Measurements from ENCODE around the gene TMEM233. TPM values are rescaled to one million over a fixed set of nuclear protein-coding genes. Genes with fewer than 3 reads are reported as not detected.

Gene TMEM233
- total RNA-seq, 2 donors from 2014 or later, result not detected

DNA sequence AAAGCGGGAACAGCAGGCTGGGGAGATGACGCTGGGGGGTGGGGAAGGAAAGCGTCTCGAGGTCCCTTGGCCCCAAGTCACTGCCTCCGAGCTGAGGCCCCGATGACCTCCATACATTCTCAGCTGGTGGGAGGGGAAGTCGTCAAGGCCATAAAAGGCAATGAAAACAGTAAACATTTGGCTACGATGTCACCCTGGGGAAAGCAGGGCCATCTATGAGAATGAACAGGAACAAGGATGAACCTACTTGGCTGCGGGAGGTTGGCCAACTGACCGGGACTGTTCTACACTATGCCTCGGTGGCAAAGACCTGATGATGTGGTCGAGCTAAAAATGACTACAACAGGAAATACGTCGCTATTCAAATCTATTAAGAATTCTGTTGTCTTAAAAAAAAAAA lies 93.8 kb downstream of the TMEM233 start:
- no peak overlapping the region for H3K27ac Mint-ChIP-seq
- H3K4me3 Mint-ChIP-seq, result no peak overlapping the region
- H3K4me1 Mint-ChIP-seq, result no peaks in the 10 kb centered on the region
- no peaks in the 10 kb centered on the region for H3K27me3 Mint-ChIP-seq
- no peaks in the 10 kb centered on the region for H3K9me3 Mint-ChIP-seq
- ATAC-seq (replicated peaks), result no peak
- no peaks in the 10 kb centered on the region for H3K36me3 Mint-ChIP-seq (ENCODE audit: low read depth)

DNA sequence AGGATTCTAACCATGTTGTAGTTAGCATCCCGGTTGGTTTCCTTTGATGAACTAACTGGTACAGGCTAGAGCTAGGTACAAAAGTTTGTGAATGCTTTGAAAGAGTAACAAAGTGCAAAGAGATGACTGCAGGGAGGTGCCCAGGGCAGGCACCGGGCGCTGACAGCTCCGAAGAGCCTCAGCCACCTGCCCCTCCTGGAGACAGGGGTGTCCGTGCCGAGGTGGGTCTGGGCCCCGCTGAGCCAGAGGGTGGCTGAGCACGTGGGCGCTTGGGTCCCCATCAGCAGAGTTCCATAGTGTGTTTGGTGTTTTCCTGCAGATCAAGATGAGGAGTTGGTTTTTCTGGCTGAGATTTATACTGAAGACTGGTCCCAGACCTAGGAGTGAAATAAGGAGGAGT lies 94.3 kb downstream of the TMEM233 start:
- H3K27me3 Mint-ChIP-seq, result no peaks in the 10 kb centered on the region
- no peak overlapping the region for H3K27ac Mint-ChIP-seq
- no peaks in the 10 kb centered on the region for H3K9me3 Mint-ChIP-seq
- no peaks in the 10 kb centered on the region for H3K4me1 Mint-ChIP-seq
- no peak for ATAC-seq (replicated peaks)
- H3K4me3 Mint-ChIP-seq, result no peak overlapping the region
- no peaks in the 10 kb centered on the region for H3K36me3 Mint-ChIP-seq (ENCODE audit: low read depth)

DNA sequence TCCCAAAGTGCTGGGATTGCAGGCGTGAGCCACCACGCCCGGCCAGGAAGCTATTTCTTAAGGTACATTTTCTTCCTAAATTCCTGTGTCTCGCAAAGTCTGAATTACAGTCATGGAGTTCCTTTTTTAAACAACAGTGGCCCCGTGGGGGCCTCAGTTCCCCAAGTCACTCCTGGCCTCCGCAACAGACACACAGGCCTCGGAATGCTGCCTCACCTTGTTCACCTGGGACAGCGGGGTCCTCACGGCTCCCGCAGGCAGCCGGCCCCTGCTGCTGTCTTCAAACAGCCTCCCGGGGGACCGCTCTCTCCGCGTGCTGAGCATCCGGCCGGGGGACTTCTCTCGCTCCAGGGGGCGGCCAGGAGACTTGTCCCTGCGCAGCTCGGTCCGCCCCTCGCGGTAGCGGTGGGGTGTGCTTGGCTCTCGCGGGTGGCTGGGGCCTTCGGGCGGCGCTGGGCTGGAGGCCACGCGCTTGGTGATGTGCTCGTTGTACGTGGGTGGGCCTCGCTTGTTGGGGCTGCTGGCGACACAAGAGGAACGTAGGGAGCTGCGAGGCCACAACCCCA lies 96.4 kb downstream of the TMEM233 start:
- Mint-ChIP-seq H3K4me1 (no peaks in the 10 kb centered on the region), H3K9me3 (no peaks in the 10 kb centered on the region), H3K27ac (no peak overlapping the region), H3K36me3 (ENCODE audit: low read depth) (no peaks in the 10 kb centered on the region), H3K27me3 (no peaks in the 10 kb centered on the region), H3K4me3 (no peak overlapping the region)
- no peak for ATAC-seq (replicated peaks)

DNA sequence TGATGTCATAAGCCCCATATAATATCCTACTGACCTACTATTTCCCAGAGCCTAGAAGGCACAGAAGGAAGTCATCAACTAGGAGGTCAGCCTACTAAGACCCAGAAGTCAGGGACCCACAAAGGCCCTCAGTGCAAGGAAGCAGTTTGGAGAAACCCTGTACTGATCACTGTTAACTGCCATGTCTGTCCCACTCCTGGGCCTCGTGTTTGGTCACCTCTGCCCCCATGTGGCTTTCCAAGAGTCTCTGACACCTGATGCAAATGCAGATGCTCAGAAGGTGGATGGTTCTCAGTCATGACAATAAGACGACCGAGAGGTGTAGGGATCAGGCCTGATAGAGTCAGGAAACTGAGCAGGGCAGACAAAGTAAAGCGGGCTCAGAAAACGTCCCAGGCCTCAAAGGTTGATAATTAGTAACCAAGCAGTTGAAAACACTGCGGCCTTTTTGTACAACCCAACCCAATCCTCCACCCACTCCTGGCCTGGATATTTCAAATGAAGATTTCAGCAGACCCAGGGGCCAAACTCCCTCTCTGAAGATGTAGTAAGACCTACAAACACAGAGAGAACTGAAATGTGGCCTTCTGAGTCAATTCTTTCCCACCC lies 97.7 kb downstream of the TMEM233 start:
- Mint-ChIP-seq H3K9me3 (no peaks in the 10 kb centered on the region), H3K4me3 (no peak overlapping the region), H3K4me1 (no peaks in the 10 kb centered on the region)

DNA sequence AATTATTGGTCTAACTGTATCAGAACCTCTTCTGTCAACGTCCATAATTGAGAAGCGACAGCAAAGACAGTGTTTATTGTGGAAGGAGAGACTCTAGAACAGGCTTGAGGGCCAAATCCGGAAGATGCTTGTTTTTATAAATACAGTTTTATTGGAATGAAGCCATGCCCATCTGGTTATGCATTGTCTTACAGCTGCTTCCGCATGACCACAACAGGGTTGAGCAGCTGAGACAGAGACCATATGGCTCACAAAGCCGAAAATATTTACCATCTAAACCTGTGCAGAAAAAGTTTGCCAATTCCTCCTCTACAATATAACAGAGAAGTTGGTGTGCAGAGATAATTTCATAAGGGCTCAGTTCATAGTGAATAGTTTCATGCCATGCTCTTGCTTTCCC lies 98.8 kb downstream of the TMEM233 start:
- no peaks in the 10 kb centered on the region for H3K27me3 Mint-ChIP-seq
- H3K4me3 Mint-ChIP-seq, result no peak overlapping the region
- no peak for ATAC-seq (replicated peaks)
- no peaks in the 10 kb centered on the region for H3K4me1 Mint-ChIP-seq
- H3K36me3 Mint-ChIP-seq (ENCODE audit: low read depth), result no peaks in the 10 kb centered on the region
- no peaks in the 10 kb centered on the region for H3K9me3 Mint-ChIP-seq
- H3K27ac Mint-ChIP-seq, result no peak overlapping the region

More for the DNA sequence above, 97.7 kb downstream of the TMEM233 start:
- H3K27ac Mint-ChIP-seq, result no peak overlapping the region
- no peak for ATAC-seq (replicated peaks)
- no peaks in the 10 kb centered on the region for H3K36me3 Mint-ChIP-seq (ENCODE audit: low read depth)
- no peaks in the 10 kb centered on the region for H3K27me3 Mint-ChIP-seq

Other genes starting within 250 kb of the TMEM233 start
- 10 to 100 TPM; 26.6 to 28.9 TPM for gene PRKAB1, start 74.4 kb downstream of the TMEM233 start, total RNA-seq